DMS 273 (cell line): ENCODE data around the gene EEIG2.
"Not testable (repeated sequence)": the region's sequence is repeated elsewhere in the genome, so short reads cannot be mapped to it uniquely, and the experiment has no call there.

Source experiments
- DNase-seq: peaks from one replicate; lab custom pipeline; 2025; ENCODE audit not compliant: unreplicated experiment; lab: John Stamatoyannopoulos, UW

EEIG2 gene

DNA sequence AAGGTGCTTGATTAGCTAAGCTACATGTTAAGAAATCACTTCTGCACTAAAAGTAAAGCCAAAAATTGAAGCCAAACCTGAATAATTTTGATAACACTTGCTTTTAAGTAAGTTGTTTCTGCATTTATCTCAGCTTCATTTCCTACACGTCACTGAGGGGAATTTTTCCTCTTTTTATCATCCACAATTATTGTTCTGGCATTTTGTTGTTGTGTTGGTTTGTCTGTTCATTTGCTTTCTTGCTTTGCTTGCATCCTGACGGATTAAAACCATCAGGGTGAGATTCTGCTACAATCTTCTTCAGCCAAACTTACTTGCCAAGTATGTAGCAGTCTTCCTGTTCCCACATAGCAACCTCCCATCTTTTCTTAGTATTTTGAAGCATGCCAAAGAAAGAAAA is 18.0 kb upstream of the EEIG2 start:
- DNase-seq: no peak

GRCh38 chr1:108547493-108547892 is 12.4 kb upstream of the EEIG2 start:
- DNase-seq: not testable (repeated sequence)

DNA sequence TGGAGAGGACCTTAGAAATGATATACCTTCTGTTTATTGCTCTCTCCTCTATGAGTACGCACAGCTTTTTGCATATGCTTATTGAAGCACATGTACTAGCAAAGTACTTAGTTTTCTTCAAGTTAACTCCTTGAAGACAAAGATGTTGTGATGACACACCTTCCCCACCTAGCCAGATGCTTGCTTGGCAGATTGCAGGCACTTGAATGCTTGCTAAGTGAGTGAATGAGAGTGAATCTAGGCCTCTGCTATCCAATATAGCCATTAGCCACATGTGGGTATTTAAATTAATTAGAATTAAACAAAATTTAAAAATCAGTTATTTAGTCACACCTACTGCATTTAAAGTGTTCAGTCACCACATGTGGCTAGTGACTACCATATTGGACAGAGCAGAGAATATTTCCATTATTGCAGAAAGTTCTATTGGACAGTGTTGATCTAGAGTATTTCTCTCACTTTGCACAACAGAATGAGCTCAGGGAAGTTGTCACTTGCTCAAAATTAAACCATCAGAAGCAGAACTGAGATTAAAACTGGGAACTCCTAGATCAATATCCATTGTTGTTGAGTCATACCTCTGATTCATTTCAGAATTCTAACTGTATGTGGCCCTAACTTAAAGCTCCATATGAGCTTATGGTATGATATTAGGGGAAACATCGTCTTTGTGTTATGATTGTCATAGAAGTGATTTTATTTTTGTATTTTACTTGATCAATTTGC is 8.6 kb upstream of the EEIG2 start:
- no peak for DNase-seq

DNA sequence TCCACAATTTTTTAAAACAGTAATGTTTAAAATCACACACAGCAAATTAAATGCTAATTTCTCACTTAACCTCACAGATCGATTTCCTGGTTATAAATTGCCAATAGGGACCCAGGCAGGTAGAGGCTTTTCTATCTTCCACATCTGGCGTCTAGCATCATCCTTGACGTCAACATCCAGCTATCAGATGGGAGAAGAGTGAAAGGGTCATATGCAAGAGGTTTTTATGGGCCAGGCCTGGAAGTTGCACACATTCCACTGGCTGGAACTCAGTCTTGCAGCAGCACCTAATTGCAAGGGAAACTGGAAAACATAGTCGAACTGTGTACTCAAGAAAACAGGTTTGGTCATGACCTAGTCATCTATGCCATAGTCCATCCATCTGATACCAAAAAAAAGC is 6.0 kb upstream of the EEIG2 start:
- no peak for DNase-seq

DNA sequence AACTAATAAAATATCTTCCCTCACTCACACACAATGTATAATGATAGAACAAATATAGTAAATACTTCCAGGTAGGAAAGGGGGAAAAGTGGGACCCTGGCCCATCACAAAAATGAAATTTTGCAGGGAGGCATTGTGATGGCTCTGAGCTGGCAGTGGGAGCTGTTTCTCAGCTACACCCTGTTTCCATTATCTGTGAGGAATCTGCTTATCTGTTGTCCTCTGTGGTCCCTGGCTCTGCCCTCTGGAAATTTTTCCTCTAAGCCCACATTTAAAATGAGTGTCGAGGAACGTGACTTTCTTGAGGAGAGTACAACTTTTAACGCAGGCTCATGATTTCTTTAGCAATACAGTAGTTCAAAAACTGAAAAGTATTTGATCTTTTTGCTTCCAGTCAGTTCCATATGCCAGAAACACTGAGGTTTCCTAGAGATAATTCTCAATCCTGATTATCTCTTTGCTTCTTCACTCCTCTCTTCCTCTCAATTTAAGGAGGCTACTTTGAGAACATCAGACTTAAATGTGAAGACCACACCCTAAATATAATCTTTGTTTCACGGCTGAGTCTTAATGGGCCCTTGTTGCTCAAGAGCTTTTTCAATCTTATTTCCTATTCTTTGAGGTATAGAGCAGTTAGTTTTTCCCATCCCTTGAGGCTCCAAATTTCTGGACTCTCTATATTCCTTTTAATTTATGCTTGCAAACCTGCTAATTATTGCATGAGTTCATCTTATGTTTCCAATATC is 5.0 kb upstream of the EEIG2 start:
- no peak for DNase-seq

GRCh38 chr1:108556066-108556465 is 3.8 kb upstream of the EEIG2 start:
- no peak for DNase-seq

GRCh38 chr1:108556499-108556898 is 3.4 kb upstream of the EEIG2 start:
- no peak for DNase-seq

GRCh38 chr1:108557296-108557695 is 2.6 kb upstream of the EEIG2 start:
- DNase-seq: no peak

DNA sequence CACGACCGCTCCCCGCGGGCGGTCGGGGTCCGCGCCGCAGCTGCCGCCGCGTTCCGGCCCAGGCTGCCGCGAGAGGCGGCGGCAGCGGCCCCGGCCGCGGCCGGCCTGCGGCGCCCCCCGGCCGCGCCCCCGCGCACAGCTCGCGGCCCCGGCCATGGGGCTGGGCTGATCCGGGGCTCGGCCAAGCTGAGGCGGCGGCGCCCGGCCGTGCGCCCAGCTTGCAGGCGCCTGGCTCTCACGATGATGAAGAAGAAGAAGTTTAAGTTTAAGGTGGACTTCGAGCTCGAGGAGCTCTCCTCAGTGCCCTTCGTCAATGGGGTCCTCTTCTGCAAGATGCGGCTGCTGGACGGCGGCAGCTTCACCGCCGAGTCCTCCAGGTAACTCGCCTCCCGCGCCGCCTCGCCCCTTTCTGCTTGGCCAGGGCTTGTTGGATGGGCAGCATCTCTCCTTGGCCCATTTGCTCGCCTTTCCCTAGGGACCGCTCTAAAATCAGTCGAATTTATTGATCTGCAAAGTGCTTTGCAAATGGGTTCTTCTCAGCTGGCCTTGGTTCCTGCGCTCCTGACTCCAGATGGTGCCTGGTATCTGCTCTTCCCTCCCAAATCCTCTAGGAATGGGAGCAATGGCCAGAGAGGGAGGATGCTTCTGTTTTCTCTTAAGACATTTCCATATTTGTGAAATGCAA is 431 bp downstream of the EEIG2 start:
- peak; percentile 72 for DNase-seq

DNA sequence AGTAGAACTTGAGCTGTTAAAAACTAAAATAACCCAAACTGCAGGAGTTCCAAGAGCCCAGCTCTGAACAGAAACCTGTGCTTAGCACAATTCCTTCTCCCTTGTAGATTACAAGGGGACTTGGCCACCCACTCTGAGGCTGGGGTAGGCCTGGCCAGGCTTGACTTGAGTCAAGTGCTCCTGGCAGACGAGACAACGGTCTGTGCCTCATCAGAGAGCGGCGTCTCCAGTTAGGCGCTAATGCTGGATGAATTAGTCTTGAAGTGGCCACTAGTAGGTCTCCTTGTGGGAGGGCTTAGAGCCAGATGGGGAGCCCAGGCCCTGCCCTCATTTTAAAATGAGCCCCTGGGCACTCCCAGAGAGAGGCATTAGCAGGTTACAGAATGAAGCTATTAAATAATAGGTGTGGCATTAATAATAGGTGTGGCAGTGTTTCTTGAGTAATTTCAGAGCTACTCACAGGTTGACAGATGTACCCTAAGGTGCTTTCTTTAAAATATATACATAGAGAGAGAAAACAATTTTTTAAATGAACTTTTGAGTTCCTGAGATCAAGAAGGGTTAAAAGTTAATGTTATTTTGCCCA is 1.1 kb downstream of the EEIG2 start:
- peak; percentile 76 for DNase-seq

- DNase-seq: peak; percentile 79
Observed at GRCh38 chr1:108561689-108562326, 1.9 kb downstream of the EEIG2 start.

DNA sequence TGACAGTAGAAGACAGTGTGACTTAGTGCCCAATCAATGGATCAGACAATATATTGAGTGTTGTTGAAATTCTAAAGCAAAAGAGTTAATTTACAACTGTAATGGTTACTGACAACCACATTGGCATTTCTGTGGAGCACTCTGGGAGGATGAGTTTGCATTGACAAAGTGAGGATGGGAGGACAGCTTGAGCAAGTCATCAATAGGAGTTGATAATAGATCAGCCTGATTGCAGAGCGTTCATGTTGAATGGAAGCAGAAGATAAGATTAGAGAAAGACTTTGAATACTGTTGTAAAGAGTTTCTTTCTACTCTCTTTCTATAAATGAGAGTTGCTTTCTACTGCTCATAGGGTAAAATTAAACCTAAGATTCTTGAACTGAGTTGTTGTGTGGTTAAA is 3.9 kb downstream of the EEIG2 start:
- no peak for DNase-seq

DNA sequence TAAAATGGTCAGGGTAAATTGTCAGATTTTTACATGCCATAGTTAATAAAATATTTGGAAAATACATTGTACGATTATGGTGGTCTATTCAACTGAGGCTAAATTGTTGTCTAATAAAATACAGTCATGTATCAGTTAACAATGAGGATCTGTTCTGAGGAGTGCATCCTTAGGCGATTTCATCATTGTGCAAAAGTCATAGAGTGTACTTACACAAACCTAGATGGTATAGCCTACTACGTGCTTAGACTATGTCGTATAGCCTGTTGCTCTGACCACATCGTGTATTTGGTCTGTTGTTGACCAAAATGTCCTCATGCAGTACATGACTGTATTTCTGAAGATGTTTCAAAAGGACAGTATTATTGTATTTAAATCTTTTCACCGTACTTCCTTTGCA is 5.2 kb downstream of the EEIG2 start:
- no peak for DNase-seq

DNA sequence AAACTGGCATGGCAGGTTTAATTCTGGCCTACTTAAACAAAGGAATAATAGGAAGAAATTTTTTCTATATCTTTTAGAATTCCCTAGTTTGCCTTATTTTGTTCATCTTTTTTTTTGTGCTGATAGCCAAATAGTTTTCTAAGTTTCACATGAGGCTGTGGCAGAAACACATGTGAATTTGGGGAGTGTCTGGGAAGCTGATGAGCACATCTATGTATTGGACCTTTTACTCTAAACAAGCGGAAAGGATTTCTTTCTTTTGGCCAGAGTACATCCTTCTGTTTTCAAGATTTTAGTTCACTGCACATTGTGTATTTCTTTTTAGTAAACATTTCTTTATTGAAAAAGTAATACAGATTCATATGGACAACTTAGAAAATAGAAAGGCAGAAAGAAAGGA is 5.6 kb downstream of the EEIG2 start:
- DNase-seq: no peak

- no peak for DNase-seq
Observed at GRCh38 chr1:108568589-108568988, 8.7 kb downstream of the EEIG2 start.

GRCh38 chr1:108569097-108569728 is 9.3 kb downstream of the EEIG2 start:
- DNase-seq: no peak

GRCh38 chr1:108570128-108570527 is 10.2 kb downstream of the EEIG2 start:
- DNase-seq: peak; percentile 55

DNA sequence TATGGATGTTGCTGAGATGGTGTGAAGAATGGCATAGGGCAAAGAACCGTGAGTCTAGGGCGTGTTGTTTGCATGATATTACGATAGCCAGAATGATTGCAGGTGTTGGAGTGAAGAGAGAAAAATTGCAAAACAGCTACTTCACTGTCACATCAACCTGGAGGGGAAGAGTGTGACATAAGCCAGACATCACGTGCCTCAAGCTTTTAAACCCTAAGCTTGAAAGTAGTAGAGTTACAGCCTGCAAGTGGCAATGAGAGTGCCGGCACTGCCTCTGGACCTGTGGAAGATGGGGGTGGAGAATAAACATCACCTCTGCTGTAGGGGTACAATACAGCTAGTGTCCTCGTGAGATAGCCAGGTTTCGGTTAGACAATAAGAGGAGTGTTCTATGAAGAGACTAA is 11.1 kb downstream of the EEIG2 start:
- DNase-seq: no peak

- DNase-seq: no peak
Observed at GRCh38 chr1:108572182-108572581, 12.3 kb downstream of the EEIG2 start.

DNA sequence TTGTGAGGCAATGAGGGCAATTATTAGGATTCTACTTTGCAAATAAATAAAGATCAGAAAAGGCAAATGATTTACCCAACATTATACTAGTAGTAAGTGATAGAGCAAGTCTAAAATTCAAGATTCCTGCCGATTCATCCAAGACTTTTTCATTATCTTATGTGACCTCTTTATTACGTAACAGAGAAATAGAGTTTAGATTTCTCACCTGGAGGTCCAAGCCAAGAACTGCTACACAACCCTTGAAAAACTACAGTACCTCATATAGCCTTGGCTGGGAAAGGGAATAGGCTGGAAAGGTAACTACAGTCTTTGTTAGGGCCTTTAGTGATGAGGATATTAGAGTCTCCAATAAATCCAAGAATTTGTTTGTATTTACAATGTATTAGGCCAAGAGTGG is 13.3 kb downstream of the EEIG2 start:
- no peak for DNase-seq

GRCh38 chr1:108574008-108574407 is 14.1 kb downstream of the EEIG2 start:
- DNase-seq: no peak
